Measurements from ENCODE around the gene ZC3H4. TPM values are rescaled to one million over a fixed set of nuclear protein-coding genes. Genes with fewer than 3 reads are reported as not detected.
A peak's percentile ranks its signal among the peaks of the same experiment; 100 is the strongest.

The ZC3H4 gene
- total and polyA plus RNA-seq, 11 donors, result 9.6 to 35.0 (median 22.9) TPM

DNA sequence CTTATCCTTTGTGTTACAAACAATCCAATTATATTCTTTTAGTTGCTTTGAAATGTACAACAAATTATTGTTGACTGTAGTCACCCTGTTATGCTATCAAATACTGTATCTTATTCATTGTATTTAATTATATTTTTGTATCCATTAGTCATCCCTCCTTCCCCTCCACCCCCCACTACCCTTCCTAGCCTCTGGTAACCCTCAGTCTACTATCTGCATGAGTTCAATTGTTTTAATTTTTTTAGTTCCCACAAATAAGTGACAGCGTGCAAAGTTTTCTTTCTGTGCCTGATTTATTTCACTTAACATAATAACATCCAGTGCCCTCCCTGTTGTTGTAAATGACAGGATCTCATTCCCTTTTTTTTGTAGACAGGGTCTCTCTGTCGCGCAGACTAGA is 21.6 kb upstream of the ZC3H4 start:
- ATAC-seq, result no peak
- 78 to 86% (median 82%) methylated on average over 3 of the region's 3 CpGs for WGBS, 4 donors
- no peaks in the 10 kb centered on the region for H3K9me3 ChIP-seq
- no peaks in the 10 kb centered on the region for H3K27me3 ChIP-seq
- H3K36me3 ChIP-seq, result peaks cover 0 to 28% (median 0%) of the 10 kb centered on the region in 9 donors
- no peak for DNase-seq
- TF ChIP-seq POLR2A (IDR thresholded peaks at IDR 0.05), result no peak
- TF ChIP-seq, protein P1, sequence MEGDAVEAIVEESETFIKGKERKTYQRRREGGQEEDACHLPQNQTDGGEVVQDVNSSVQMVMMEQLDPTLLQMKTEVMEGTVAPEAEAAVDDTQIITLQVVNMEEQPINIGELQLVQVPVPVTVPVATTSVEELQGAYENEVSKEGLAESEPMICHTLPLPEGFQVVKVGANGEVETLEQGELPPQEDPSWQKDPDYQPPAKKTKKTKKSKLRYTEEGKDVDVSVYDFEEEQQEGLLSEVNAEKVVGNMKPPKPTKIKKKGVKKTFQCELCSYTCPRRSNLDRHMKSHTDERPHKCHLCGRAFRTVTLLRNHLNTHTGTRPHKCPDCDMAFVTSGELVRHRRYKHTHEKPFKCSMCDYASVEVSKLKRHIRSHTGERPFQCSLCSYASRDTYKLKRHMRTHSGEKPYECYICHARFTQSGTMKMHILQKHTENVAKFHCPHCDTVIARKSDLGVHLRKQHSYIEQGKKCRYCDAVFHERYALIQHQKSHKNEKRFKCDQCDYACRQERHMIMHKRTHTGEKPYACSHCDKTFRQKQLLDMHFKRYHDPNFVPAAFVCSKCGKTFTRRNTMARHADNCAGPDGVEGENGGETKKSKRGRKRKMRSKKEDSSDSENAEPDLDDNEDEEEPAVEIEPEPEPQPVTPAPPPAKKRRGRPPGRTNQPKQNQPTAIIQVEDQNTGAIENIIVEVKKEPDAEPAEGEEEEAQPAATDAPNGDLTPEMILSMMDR (IDR thresholded peaks at IDR 0.05), result no peak
- intact Hi-C loops (cut with DNase I), result no loop called here
- H3K4me1 ChIP-seq, result peaks cover 0 to 43% (median 22%) of the 10 kb centered on the region in 12 donors
- no peak overlapping the region for H3K4me3 ChIP-seq
- H3K27ac ChIP-seq, result no peak overlapping the region

DNA sequence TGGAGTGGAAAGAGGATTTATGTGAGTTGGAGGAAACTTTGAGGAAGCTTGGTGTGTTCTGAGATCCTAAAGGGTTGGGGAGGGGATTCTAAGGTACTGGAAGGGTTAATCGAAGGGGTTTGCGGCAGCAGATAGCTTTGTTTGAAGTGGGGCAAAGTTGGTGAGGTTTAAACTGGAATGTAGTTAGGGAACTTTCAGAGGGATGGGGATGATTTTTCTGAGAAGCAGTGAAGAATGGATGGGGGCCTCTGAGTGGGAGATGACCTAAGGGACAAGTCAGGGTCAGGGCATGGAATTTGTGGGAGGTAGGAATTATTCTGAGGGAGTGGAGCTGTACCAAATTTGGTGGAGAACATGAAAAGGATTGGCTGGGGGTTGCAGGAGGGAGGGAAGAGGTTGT is 21.0 kb upstream of the ZC3H4 start:
- Histone ChIP-seq H3K27me3 (no peaks in the 10 kb centered on the region), H3K4me3 (no peak overlapping the region), H3K27ac (no peak overlapping the region), H3K36me3 (peaks cover 0 to 28% (median 0%) of the 10 kb centered on the region in 9 donors), H3K4me1 (peaks cover 0 to 44% (median 22%) of the 10 kb centered on the region in 12 donors), H3K9me3 (no peaks in the 10 kb centered on the region)
- intact Hi-C loops (cut with DNase I), result no loop called here
- ATAC-seq, result no peak
- no peak for DNase-seq
- TF ChIP-seq, protein P1 (IDR thresholded peaks at IDR 0.05), result no peak
- no peak for TF ChIP-seq POLR2A (IDR thresholded peaks at IDR 0.05)
- 49 to 70% (median 63%) methylated on average over 2 of the region's 2 CpGs for WGBS, 4 donors

DNA sequence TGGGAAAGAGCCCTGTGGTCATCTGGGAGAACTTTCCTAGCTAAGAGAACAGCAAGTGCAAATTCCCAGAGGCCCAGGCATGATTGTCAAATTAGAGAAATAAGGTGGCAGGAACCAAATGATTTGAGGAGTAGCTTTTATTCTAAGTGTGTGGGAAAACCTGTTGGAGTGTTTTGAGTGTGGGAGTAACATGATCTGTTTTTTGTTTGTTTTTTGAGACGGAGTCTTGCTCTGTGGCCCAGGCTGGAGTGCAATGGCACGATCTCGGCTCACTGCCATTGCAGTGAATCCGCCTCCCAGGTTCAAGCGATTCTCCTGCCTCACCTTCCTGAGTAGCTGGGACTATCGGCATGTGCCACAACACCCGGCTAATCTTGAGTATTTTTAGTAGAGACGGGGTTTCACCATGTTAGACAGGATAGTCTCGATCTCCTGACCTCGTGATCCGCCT is 19.5 kb upstream of the ZC3H4 start:
- WGBS, 4 donors, result 68 to 78% (median 74%) methylated on average over 11 of the region's 11 CpGs
- no peak overlapping the region for H3K4me3 ChIP-seq
- no peak for DNase-seq
- ATAC-seq, result no peak
- H3K27me3 ChIP-seq, result no peaks in the 10 kb centered on the region
- peaks cover 0 to 44% (median 22%) of the 10 kb centered on the region in 12 donors for H3K4me1 ChIP-seq
- peaks cover 0 to 18% (median 0%) of the 10 kb centered on the region in 9 donors for H3K36me3 ChIP-seq
- no peak for TF ChIP-seq POLR2A (IDR thresholded peaks at IDR 0.05)
- TF ChIP-seq, protein P1 (IDR thresholded peaks at IDR 0.05), result no peak
- intact Hi-C loops (cut with DNase I), result no loop called here
- H3K27ac ChIP-seq, result no peak overlapping the region
- no peaks in the 10 kb centered on the region for H3K9me3 ChIP-seq

DNA sequence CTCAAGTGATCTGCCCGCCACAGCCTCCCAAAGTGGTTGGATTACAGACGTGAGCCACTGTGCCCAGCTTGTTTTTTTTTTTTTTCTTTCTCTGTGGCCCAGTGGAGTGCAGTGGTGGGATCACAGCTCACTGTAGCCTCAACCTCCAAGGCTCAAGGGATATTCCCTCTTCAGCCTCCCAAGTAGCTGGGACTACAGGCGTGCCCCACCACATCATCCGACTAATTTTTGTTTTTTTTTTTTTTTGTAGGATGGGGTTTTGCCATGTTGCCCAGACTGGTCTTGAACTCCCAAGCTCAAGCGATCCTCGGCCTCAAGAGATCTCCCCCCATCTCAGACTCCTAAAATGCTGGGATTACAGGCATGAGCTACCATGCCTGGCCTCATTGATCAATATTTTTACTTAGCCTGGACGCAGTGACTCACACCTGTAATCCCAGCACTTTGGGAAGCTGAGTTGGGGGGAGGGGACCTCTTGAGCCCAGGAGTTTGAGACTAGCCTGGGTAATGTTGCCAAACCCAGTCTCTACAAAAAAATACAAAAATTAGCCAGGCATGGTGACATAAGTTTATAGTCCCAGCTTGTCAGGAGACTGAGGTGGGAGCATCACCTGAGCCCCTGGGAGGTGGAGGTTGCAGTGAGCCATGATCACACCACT is 18.7 kb upstream of the ZC3H4 start:
- H3K27ac ChIP-seq, result peak overlapping the region in 1 of 12 donors; percentile 93
- H3K4me1 ChIP-seq, result peaks cover 0 to 44% (median 22%) of the 10 kb centered on the region in 12 donors
- H3K27me3 ChIP-seq, result no peaks in the 10 kb centered on the region
- peaks cover 0 to 13% (median 0%) of the 10 kb centered on the region in 9 donors for H3K36me3 ChIP-seq
- no peaks in the 10 kb centered on the region for H3K9me3 ChIP-seq
- intact Hi-C loops (cut with DNase I), result no loop called here
- WGBS, 4 donors, result 91 to 94% (median 93%) methylated on average over 7 of the region's 7 CpGs
- no peak for DNase-seq
- ATAC-seq, result no peak
- TF ChIP-seq, protein P1 (IDR thresholded peaks at IDR 0.05), result no peak
- no peak for TF ChIP-seq POLR2A (IDR thresholded peaks at IDR 0.05)
- peak overlapping the region in 2 of 12 donors; percentile 68 to 82 for H3K4me3 ChIP-seq

Measured in heart left ventricle (tissue), 16 donors.